HG03432 (cell line): ENCODE measurements around the gene ECEL1.
"Not testable (repeated sequence)": the region's sequence is repeated elsewhere in the genome, so short reads cannot be mapped to it uniquely, and the experiment has no call there.

Experiments used
- ATAC-seq: cut with Tn5 transposase; IDR thresholded peaks from one replicate; pipeline ENCODE4 v1.9.1; 2021; ENCODE audit warnings: mild to moderate bottlenecking, moderate library complexity; ENCODE audit not compliant: unreplicated experiment

The ECEL1 gene

GRCh38 chr2:232464544-232464885 lies 23.1 kb downstream of the ECEL1 start:
- no peak for ATAC-seq

GRCh38 chr2:232463701-232464543 lies 23.7 kb downstream of the ECEL1 start:
- ATAC-seq, result no peak

- no peak for ATAC-seq
Measured at GRCh38 chr2:232460171-232460570, 27.5 kb downstream of the ECEL1 start.

- ATAC-seq, result no peak
Measured at GRCh38 chr2:232459419-232460035, 28.1 kb downstream of the ECEL1 start.

GRCh38 chr2:232458661-232459418 lies 28.8 kb downstream of the ECEL1 start:
- ATAC-seq, result no peak

- no peak for ATAC-seq
Measured at GRCh38 chr2:232458051-232458660, 29.5 kb downstream of the ECEL1 start.

- no peak for ATAC-seq
Measured at GRCh38 chr2:232457121-232458011, 30.3 kb downstream of the ECEL1 start.

GRCh38 chr2:232456296-232457120 lies 31.1 kb downstream of the ECEL1 start:
- ATAC-seq, result no peak

- ATAC-seq, result no peak
Measured at GRCh38 chr2:232455426-232456255, 32.0 kb downstream of the ECEL1 start, which contains the start of gene ALPI. Gene ALPI, plus strand, starts transcription at chr2:232456153. Its CDS starts 47 bp downstream, at chr2:232456200.

GRCh38 chr2:232454630-232455029 lies 33.0 kb downstream of the ECEL1 start:
- ATAC-seq, result no peak

GRCh38 chr2:232451645-232452044 lies 36.0 kb downstream of the ECEL1 start:
- ATAC-seq, result not testable (repeated sequence)

- no peak for ATAC-seq
Measured at GRCh38 chr2:232449964-232450363, 37.7 kb downstream of the ECEL1 start.

GRCh38 chr2:232448304-232448690 lies 39.3 kb downstream of the ECEL1 start:
- ATAC-seq, result no peak

GRCh38 chr2:232447638-232448303 lies 39.9 kb downstream of the ECEL1 start:
- ATAC-seq, result no peak

GRCh38 chr2:232447091-232447620 lies 40.5 kb downstream of the ECEL1 start:
- ATAC-seq, result no peak

- ATAC-seq, result not testable (repeated sequence)
Measured at GRCh38 chr2:232446266-232446777, 41.3 kb downstream of the ECEL1 start.

GRCh38 chr2:232445149-232445885 lies 42.3 kb downstream of the ECEL1 start:
- not testable (repeated sequence) for ATAC-seq
